Lower leg skin (tissue), 4 donors: ENCODE measurements around the gene REEP1. TPM values are rescaled to one million over a fixed set of nuclear protein-coding genes. Genes with fewer than 3 reads are reported as not detected.

Experiments
- DNase-seq, 2 donors: peaks; one replicate each; pipeline ENCODE4 v3.0.0-alpha.2; 2019; ENCODE audit warnings: low spot score in 2 of 2
- H3K4me3 ChIP-seq: fragments of 200-600 bp; sonication (generic); 2 replicates; pipeline ENCODE4 v1.5.1; 2017; ENCODE audit warnings: mild to moderate bottlenecking, low read depth; ENCODE audit not compliant: poor library complexity, severe bottlenecking
- CTCF ChIP-seq, 3 donors: fragments of 450-650 bp; IDR thresholded peaks; one replicate each; pipeline ENCODE4 v1.5.1; 2016; ENCODE audit warnings: antibody characterized with exemption in 3 of 3, mild to moderate bottlenecking in 3 of 3, moderate library complexity in 2 of 3
- POLR2A ChIP-seq, 2 donors: fragments of 450-650 bp; IDR thresholded peaks; one replicate each; pipeline ENCODE4 v1.6.1; 2016 to 2017; ENCODE audit warnings: antibody characterized with exemption in 2 of 2, mild to moderate bottlenecking in 1 of 2, moderate library complexity in 1 of 2
- WGBS, 2 donors: methylation state at CpG; one replicate each; pipeline ENCODE4 v1.1.5; 2018; 5-methylcytosine and 5-hydroxymethylcytosine counted together
- intact Hi-C: fragments of 100-400 bp; cut with DNase I; formaldehyde crosslinking; loops from one replicate; pipeline ENCODE4 v1.15.0; 2023; ENCODE audit warnings: low total_unique reads
- total RNA-seq, 4 donors: library from RNA; depleted of rRNA; stranded (reverse); fragments of >200 nt; gene quantifications; one replicate each; pipeline ENCODE4 v1.1.0, GENCODE V29; 2016

The REEP1 gene
- total RNA-seq, 4 donors from 2014 or later, result 0.04 to 4.3 (median 2.0) TPM

GRCh38 chr2:86309966-86310365, 27.5 kb downstream of the REEP1 start:
- peak in 1 of 2 donors; percentile 18 for DNase-seq

GRCh38 chr2:86308984-86309695, 28.3 kb downstream of the REEP1 start:
- TF ChIP-seq POLR2A (IDR thresholded peaks at IDR 0.05) (no peak), CTCF (IDR thresholded peaks at IDR 0.05) (no peak)
- WGBS, 2 donors, result 93 to 96% methylated on average over 10 of the region's 10 CpGs
- DNase-seq, result peak in 1 of 2 donors; percentile 54
- intact Hi-C loops, result no loop called here
- H3K4me3 ChIP-seq, result no peak overlapping the region

More at GRCh38 chr2:86309966-86310365, 27.5 kb downstream of the REEP1 start:
- TF ChIP-seq POLR2A (IDR thresholded peaks at IDR 0.05) (no peak), CTCF (IDR thresholded peaks at IDR 0.05) (no peak)
- intact Hi-C loops, result no loop called here
- WGBS, 2 donors, result 91 to 93% methylated on average over 5 of the region's 5 CpGs
- no peak overlapping the region for H3K4me3 ChIP-seq

GRCh38 chr2:86308356-86308755, 29.1 kb downstream of the REEP1 start:
- intact Hi-C loops, result no loop called here
- peak in 1 of 2 donors; percentile 17 for DNase-seq
- WGBS, 2 donors, result 88 to 91% methylated on average over 8 of the region's 8 CpGs
- TF ChIP-seq CTCF (IDR thresholded peaks at IDR 0.05) (no peak), POLR2A (IDR thresholded peaks at IDR 0.05) (no peak)
- H3K4me3 ChIP-seq, result no peak overlapping the region

GRCh38 chr2:86307431-86307830, 30.0 kb downstream of the REEP1 start:
- TF ChIP-seq CTCF (IDR thresholded peaks at IDR 0.05) (no peak), POLR2A (IDR thresholded peaks at IDR 0.05) (no peak)
- peak in 1 of 2 donors; percentile 60 for DNase-seq
- 85 to 88% methylated on average over 7 of the region's 7 CpGs for WGBS, 2 donors
- intact Hi-C loops, result no loop called here
- no peak overlapping the region for H3K4me3 ChIP-seq

GRCh38 chr2:86305915-86306254, 31.5 kb downstream of the REEP1 start:
- H3K4me3 ChIP-seq, result no peak overlapping the region
- TF ChIP-seq POLR2A (IDR thresholded peaks at IDR 0.05) (no peak), CTCF (IDR thresholded peaks at IDR 0.05) (no peak)
- intact Hi-C loops, result no loop called here
- 70 to 78% methylated on average over 5 of the region's 5 CpGs for WGBS, 2 donors
- no peak for DNase-seq
